Right atrium auricular region (tissue), 2 donors: Measurements from ENCODE around the gene HDDC2. TPM values are rescaled to one million over a fixed set of nuclear protein-coding genes. Genes with fewer than 3 reads are reported as not detected.

Experiments used
- DNase-seq: peaks from one replicate; pipeline ENCODE4 v3.0.0-alpha.2; 2019; ENCODE audit warnings: low spot score
- H3K27ac ChIP-seq, 2 donors: fragments of 200-600 bp; sonication (generic); 1 replicate in 1 of 2; 2 replicates in 1 of 2; pipeline ENCODE4 v1.5.1; 2016 to 2019
- H3K27me3 ChIP-seq, 2 donors: fragments of 200-600 bp; sonication (generic); one replicate each; pipeline versions ENCODE4 v1.5.1 to v1.6.0; 2017 to 2019
- H3K36me3 ChIP-seq: fragments of 200-600 bp; sonication (generic); one replicate; pipeline ENCODE4 v1.5.1; 2016
- H3K4me1 ChIP-seq, 2 donors: fragments of 200-600 bp; sonication (generic); one replicate each; pipeline versions ENCODE4 v1.5.1 to v1.6.0; 2017 to 2019
- H3K4me3 ChIP-seq, 2 donors: fragments of 200-600 bp; sonication (generic); 1 replicate in 1 of 2; 2 replicates in 1 of 2; pipeline ENCODE4 v1.5.1; 2017 to 2019; ENCODE audit warnings: mild to moderate bottlenecking in 1 of 2, moderate library complexity in 1 of 2
- H3K9me3 ChIP-seq, 2 donors: fragments of 200-600 bp; sonication (generic); one replicate each; pipeline ENCODE4 v1.5.1; 2019
- total RNA-seq, 2 donors: library from RNA; depleted of rRNA; stranded (reverse); fragments of >200 nt; gene quantifications; one replicate each; pipeline ENCODE4 v1.1.0, GENCODE V29; 2016
- TF ChIP-seq, protein P1 (sequence below), 2 donors: fragments of 200-600 bp; sonication (generic); IDR thresholded peaks; one replicate each; pipeline ENCODE4 v1.5.1; 2019; ENCODE audit warnings: antibody characterized with exemption in 2 of 2

Gene HDDC2
- total RNA-seq, 2 donors from 2014 or later = 85.7 to 98.7 TPM

DNA sequence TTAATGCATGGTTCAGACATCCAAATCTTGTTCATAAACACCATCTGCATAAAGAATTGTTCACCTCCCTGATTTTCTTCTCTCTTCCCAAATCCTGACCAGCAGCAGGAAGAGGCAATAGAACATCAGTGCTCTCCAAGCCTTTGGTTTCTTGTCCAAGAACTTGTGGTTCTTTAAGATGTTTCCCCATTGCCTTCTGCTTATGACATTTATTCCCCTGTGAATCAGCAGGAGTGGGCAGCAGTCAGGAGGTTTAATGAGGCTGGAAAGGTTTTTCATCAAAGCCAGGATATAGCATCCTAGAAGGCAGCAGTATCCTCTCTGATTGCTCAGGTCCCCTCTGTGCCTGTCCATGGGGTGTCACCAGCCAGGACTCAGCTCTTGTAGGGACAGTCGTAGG lies 5.3 kb downstream of the HDDC2 start:
- Histone ChIP-seq H3K27me3 (no peaks in the 10 kb centered on the region), H3K4me1 (peaks cover 0 to 60% of the 10 kb centered on the region in 2 donors), H3K4me3 (no peak overlapping the region), H3K27ac (no peak overlapping the region), H3K36me3 (peaks cover 48% of the 10 kb centered on the region), H3K9me3 (no peaks in the 10 kb centered on the region)
- TF ChIP-seq, protein P1, sequence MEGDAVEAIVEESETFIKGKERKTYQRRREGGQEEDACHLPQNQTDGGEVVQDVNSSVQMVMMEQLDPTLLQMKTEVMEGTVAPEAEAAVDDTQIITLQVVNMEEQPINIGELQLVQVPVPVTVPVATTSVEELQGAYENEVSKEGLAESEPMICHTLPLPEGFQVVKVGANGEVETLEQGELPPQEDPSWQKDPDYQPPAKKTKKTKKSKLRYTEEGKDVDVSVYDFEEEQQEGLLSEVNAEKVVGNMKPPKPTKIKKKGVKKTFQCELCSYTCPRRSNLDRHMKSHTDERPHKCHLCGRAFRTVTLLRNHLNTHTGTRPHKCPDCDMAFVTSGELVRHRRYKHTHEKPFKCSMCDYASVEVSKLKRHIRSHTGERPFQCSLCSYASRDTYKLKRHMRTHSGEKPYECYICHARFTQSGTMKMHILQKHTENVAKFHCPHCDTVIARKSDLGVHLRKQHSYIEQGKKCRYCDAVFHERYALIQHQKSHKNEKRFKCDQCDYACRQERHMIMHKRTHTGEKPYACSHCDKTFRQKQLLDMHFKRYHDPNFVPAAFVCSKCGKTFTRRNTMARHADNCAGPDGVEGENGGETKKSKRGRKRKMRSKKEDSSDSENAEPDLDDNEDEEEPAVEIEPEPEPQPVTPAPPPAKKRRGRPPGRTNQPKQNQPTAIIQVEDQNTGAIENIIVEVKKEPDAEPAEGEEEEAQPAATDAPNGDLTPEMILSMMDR (IDR thresholded peaks at IDR 0.05) = no peak
- DNase-seq = no peak

- peak overlapping the region; percentile 26 to 77 for H3K27ac ChIP-seq
- no peaks in the 10 kb centered on the region for H3K27me3 ChIP-seq
- TF ChIP-seq, protein P1 (IDR thresholded peaks at IDR 0.05) = no peak
- no peak overlapping the region for H3K4me3 ChIP-seq
- peaks cover 0 to 49% of the 10 kb centered on the region in 2 donors for H3K4me1 ChIP-seq
- no peak for DNase-seq
- no peaks in the 10 kb centered on the region for H3K9me3 ChIP-seq
- peaks cover 52% of the 10 kb centered on the region for H3K36me3 ChIP-seq
Measured at GRCh38 chr6:125294925-125295324, 6.8 kb downstream of the HDDC2 start.

- no peaks in the 10 kb centered on the region for H3K9me3 ChIP-seq
- H3K27me3 ChIP-seq = no peaks in the 10 kb centered on the region
- TF ChIP-seq, protein P1 (IDR thresholded peaks at IDR 0.05) = no peak
- no peak for DNase-seq
- peak overlapping the region in 1 of 2 donors; percentile 77 for H3K27ac ChIP-seq
- peaks cover 47% of the 10 kb centered on the region for H3K36me3 ChIP-seq
- H3K4me1 ChIP-seq = peaks cover 0 to 40% of the 10 kb centered on the region in 2 donors
- H3K4me3 ChIP-seq = no peak overlapping the region
Measured at GRCh38 chr6:125294036-125294435, 7.7 kb downstream of the HDDC2 start.

GRCh38 chr6:125293587-125293986 lies 8.2 kb downstream of the HDDC2 start:
- TF ChIP-seq, protein P1 (IDR thresholded peaks at IDR 0.05) = no peak
- Histone ChIP-seq H3K27me3 (no peaks in the 10 kb centered on the region), H3K4me1 (peaks cover 0 to 35% of the 10 kb centered on the region in 2 donors), H3K4me3 (no peak overlapping the region), H3K36me3 (peaks cover 43% of the 10 kb centered on the region), H3K27ac (no peak overlapping the region), H3K9me3 (no peaks in the 10 kb centered on the region)
- DNase-seq = no peak

- Histone ChIP-seq H3K4me1 (no peaks in the 10 kb centered on the region), H3K36me3 (peaks cover 45% of the 10 kb centered on the region), H3K9me3 (peaks cover 0 to 7% of the 10 kb centered on the region in 2 donors), H3K27ac (no peak overlapping the region), H3K4me3 (no peak overlapping the region), H3K27me3 (no peaks in the 10 kb centered on the region)
- no peak for DNase-seq
- TF ChIP-seq, protein P1 (IDR thresholded peaks at IDR 0.05) = no peak
Measured at GRCh38 chr6:125287718-125288117, 14.0 kb downstream of the HDDC2 start.

DNA sequence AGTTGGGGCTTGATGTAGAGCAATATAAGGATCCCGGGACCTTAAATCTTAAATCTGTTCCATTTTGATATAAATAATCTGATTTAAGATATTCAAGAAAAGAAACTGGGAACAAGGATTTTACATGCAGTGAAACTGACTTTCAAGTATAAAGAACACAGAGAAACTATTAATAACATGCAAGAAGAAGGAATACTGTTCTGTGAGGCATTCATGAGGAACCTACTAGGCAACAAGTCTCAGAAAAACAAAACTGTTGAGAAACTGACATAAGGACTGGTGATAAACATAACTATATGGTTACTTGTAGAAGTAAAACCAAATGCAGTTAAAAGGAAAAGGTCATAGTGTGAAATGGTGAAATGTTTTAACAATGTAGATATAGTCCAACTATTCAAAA lies 15.8 kb downstream of the HDDC2 start:
- Histone ChIP-seq H3K4me3 (no peak overlapping the region), H3K27ac (no peak overlapping the region), H3K36me3 (peaks cover 35% of the 10 kb centered on the region), H3K27me3 (no peaks in the 10 kb centered on the region), H3K9me3 (peaks cover 0 to 7% of the 10 kb centered on the region in 2 donors), H3K4me1 (no peaks in the 10 kb centered on the region)
- TF ChIP-seq, protein P1 (IDR thresholded peaks at IDR 0.05) = no peak
- no peak for DNase-seq
